NCI-H748 (cell line): ENCODE data around the gene PRSS1.
"Not testable (repeated sequence)": the region's sequence is repeated elsewhere in the genome, so short reads cannot be mapped to it uniquely, and the experiment has no call there.

Experiments used
- DNase-seq: peaks from one replicate; lab custom pipeline; 2025; ENCODE audit not compliant: unreplicated experiment; lab: John Stamatoyannopoulos, UW

Gene PRSS1

GRCh38 chr7:142746264-142746663 is 3.0 kb upstream of the PRSS1 start:
- DNase-seq: no peak

DNA sequence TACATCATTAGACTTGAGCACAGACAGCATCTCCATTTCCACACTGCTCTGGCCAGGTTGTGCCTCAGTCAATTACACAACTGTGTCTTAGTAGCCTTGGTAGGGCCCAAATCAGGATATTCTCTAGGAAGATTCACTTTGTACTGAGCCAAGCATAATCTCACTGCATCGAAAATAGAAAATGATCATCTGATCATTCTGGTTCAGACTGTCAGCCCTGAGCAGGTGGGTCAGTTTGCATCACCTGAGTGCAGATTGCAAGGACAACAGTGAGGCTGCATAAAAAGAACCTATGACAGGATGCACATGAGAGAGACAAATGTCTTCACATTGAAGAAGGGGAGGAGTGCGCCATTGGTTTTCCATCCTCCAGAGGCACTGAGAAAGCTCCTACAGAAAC is 862 bp upstream of the PRSS1 start:
- not testable (repeated sequence) for DNase-seq

- no peak for DNase-seq
Observed at GRCh38 chr7:142750321-142750938, 1.2 kb downstream of the PRSS1 start.

GRCh38 chr7:142751526-142752175 is 2.4 kb downstream of the PRSS1 start:
- DNase-seq: not testable (repeated sequence)

GRCh38 chr7:142752376-142753225 is 3.3 kb downstream of the PRSS1 start:
- no peak for DNase-seq

- DNase-seq: no peak
Observed at GRCh38 chr7:142753366-142753765, 4.1 kb downstream of the PRSS1 start.

GRCh38 chr7:142753925-142754491 is 4.7 kb downstream of the PRSS1 start:
- peak; percentile 38 for DNase-seq

DNA sequence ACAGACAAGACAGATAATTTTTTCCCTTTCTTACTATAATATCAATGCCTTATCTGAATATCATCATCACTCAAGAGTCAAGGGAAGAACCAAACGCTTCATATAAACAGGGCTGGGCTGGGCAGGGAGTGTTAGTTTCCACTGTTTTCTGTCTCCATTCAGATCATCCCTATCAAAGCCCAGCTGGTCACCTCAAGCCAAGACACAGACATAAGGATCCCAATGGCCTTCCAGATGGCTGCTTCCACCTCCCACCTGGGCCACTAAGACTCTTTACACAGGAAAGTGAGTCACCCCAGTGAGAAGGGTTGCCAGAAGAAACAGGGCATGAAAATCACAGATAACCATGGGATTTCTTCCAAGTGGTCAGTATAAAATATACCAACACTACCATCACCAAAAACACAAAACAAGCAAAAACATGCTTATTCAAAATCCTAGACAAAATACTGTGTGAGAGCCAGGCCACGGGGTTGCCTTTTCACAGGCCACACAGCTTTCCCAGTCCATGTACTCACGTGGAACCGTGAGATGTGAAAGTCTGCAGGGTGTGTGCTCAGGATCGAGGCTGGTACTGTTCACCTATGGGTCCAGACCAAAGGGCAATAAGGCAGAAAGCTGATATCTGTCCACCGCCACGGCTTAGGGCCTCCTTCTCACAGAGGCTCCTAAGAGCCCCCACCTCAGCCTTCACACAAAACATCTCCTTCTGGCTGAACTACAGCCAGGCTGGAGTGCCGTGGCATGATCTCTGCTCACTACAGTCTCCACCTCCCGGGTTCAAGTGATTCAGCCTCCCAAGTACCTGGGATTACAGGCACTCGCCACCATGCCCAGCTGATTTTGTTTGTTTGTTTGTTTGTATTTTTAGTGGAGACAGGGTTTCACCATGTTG is 5.7 kb downstream of the PRSS1 start:
- no peak for DNase-seq

DNA sequence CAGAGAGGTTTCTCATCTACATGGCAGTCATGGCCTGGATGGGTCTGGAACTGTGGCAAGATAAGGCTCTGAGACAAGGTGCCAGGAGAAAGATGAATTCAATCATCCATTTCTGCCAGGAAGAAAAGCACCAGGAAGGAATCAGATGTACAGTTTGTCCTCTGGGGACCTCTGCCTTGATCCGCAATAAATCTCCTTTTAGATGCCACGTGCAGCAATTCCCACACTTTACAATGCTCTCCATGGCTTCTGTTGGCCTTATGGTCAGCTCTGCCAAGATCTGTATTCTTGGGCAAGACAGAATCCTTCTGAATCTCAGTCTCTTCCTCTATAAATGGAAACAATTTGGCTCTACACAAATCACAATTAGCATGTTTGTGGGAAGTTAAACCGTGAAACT is 9.0 kb downstream of the PRSS1 start:
- DNase-seq: not testable (repeated sequence)

GRCh38 chr7:142759433-142759832 is 10.2 kb downstream of the PRSS1 start:
- peak; percentile 40 for DNase-seq

DNA sequence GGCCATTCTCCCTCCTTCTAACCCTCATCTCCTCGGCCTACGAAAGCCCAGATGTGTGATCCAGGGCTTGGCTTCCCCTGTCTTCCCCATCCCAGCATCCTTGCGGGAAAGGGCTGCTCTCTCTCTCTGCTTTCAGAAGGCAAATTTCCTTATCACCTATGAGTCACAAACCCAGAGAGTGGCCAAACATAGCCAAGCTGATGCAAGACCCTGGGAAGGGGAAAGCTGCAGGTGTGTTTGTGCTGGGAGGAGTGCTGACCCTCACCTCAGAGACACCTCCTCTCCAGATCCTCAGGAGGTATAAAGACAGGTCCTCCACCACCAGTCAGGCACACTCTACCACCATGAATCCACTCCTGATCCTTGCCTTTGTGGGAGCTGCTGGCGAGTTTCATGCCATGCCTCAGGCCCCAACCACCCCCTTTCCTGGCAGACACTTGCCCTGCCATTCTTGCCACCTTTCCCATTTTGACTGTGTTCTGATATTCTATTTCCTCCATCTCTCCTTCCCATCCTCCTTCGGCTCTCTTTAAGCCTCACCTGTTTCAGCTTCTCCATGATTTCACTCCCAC is 10.9 kb downstream of the PRSS1 start:
- DNase-seq: no peak

DNA sequence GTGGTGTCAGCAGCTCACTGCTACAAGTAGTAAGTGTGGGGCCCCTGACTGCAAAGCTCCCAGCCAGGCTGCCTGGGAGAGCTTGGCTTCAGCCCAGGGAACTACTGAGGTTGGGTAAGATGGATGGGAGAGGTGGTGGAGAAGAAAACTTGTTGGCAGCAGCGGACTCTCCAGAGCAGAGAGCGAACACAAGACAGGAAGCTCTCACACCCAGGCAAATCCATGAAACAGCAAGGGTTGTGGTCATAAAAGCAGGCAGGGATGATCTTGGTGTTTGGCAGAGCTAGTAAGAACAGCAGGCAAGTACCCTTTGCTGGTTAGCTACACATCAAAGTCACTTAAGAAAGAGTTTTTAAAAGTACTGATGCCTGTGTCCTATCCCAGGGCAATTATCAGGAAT is 12.3 kb downstream of the PRSS1 start:
- DNase-seq: not testable (repeated sequence)

DNA sequence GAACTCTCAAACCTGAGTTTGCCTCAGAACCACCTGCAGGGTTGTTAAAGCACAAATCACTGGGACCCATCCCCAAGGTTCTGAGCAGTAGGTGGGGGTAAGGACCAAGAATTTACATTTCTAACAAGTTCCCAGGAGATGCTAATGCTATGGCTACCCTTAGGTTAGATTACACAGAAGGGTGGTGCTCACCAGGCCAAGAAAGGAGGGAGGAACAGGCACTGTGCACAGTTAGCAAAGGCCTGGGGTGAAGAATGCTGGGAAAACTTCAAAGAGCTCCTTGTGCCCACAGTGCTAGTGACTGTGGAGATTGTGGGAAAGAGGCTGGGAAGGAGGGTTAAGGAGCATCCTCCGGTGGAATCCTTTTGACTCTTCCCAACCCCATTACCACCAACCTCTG is 12.8 kb downstream of the PRSS1 start:
- no peak for DNase-seq

DNA sequence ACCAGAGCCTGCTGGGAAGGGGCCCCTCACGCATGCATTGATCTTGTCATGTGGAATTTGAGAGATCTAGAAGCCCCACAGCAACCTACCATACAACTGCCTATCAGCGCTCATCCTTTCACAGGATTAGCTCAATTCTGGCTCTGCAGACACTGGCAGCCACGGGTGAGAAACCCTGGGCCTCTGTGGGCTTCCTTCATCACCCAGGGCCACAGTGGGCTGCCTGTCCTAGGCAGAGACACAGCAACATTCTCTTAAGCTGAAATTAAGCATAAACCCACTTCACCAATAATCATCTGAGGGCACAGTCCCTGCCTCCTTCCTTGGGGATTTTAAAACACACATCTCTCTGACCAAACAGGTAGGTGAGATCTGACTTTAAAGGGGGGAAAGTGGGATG is 18.2 kb downstream of the PRSS1 start:
- DNase-seq: no peak

GRCh38 chr7:142767861-142768260 is 18.6 kb downstream of the PRSS1 start:
- DNase-seq: no peak

GRCh38 chr7:142768885-142769284 is 19.6 kb downstream of the PRSS1 start:
- not testable (repeated sequence) for DNase-seq

DNA sequence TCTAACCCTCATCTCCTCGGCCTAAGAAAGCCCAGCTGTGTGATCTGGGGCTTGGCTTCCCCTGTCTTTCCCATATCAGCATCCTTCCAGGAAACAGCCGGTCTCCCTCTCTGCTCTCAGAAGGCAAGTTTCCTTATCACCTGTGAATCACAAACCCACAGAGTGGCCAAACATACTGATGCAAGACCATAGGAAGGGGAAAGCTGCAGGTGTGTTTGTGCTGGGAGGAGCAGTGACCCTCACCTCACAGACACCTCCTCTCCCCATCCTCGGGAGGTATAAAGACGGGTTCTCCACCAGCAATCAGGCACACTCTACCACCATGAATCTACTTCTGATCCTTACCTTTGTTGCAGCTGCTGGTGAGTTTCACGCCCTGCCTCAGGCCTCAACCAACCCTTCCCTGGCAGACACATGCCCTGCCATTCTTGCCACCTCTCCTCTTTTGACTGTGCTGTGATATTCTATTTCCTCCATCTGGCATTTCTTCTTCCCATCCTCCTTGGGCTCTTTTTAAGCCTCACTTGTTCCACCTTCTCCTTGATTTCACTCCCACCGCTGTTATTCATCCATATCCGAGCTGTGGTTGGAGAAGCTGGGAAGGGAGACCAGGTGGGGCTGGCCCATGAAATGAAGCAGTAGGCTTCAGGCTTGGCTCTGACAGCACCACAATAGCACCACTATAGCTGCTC is 21.5 kb downstream of the PRSS1 start, which contains the start of gene PRSS2:
TSS of gene PRSS2 (plus strand) at position 310 of the 692 bp plus-strand sequence. CDS start at position 323, 13 bp downstream.
- peak; percentile 47 for DNase-seq

DNA sequence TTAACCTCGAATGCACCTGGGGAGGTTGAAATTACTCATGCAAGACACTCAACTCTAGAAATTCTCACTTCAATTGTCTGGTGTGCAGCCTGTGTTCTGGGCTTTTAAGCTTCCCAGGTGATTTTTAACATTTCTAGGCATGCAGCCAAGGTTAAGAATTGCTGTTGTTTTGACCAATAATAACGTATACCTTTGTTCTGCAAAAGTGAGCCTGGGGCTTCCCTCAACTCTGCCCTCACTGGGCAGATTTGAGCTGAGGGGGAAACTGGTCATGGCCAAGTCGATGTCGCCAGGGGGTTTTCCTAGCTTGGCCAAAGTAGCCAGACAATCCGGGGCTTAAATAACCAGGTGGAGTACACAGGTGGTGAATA is 22.1 kb downstream of the PRSS1 start:
- peak; percentile 93 for DNase-seq

DNA sequence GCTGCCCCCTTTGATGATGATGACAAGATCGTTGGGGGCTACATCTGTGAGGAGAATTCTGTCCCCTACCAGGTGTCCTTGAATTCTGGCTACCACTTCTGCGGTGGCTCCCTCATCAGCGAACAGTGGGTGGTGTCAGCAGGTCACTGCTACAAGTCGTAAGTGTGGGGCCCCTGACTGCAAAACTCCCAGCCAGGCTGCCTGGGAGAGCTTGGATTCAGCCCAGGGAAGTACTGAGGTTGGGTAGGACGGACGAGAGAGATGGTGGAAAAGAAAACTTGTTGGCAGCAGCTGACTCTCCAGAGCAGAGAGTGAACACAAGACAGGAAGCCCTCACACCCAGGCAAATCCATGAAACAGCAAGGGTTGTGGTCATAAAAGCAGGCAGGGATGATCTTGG is 22.8 kb downstream of the PRSS1 start:
- DNase-seq: no peak

GRCh38 chr7:142772673-142773072 is 23.4 kb downstream of the PRSS1 start:
- no peak for DNase-seq
